Mesothelial cell of epicardium (in vitro differentiated cells): Measurements from ENCODE around the gene SEC14L2. TPM values are rescaled to one million over a fixed set of nuclear protein-coding genes. Genes with fewer than 3 reads are reported as not detected.

Experiments used
- DNase-seq, 2 experiments: peaks; one replicate each; pipeline ENCODE4 v3.0.0; 2021; ENCODE audit warnings: low spot score in 2 of 2; ENCODE audit not compliant: unreplicated experiment in 2 of 2
- H3K27ac Mint-ChIP-seq: 2 replicates; pipeline ENCODE4 v1.8.0; 2021; ENCODE audit warnings: mixed read lengths
- H3K27me3 Mint-ChIP-seq: 2 replicates; pipeline ENCODE4 v1.8.0; 2021; ENCODE audit warnings: low read depth, mixed read lengths
- H3K36me3 Mint-ChIP-seq: 2 replicates; pipeline ENCODE4 v1.8.0; 2021; ENCODE audit warnings: mixed read lengths
- H3K4me1 Mint-ChIP-seq: 2 replicates; pipeline ENCODE4 v1.8.0; 2021; ENCODE audit warnings: mixed read lengths
- H3K4me3 Mint-ChIP-seq: 2 replicates; pipeline ENCODE4 v1.8.0; 2021; ENCODE audit warnings: mild to moderate bottlenecking, moderate library complexity, mixed read lengths
- H3K9me3 Mint-ChIP-seq: 2 replicates; pipeline ENCODE4 v1.8.0; 2021; ENCODE audit warnings: mixed read lengths
- CTCF ChIP-seq: fragments of 200-600 bp; sonication (generic); IDR thresholded peaks from one replicate; pipeline ENCODE4 v1.5.0; 2021; ENCODE audit warnings: antibody characterized with exemption; ENCODE audit not compliant: unreplicated experiment
- total RNA-seq: library from RNA; stranded (reverse); gene quantifications from 3 replicates; pipeline ENCODE4 v1.2.1, GENCODE V29; 2021

The SEC14L2 gene
- total RNA-seq, 1 donor from 2014 or later, result 4.3 TPM

- H3K27me3 Mint-ChIP-seq, result no peaks in the 10 kb centered on the region
- TF ChIP-seq CTCF, result no peak
- peaks cover 10% of the 10 kb centered on the region for H3K4me1 Mint-ChIP-seq
- no peak overlapping the region for H3K4me3 Mint-ChIP-seq
- no peaks in the 10 kb centered on the region for H3K9me3 Mint-ChIP-seq
- H3K36me3 Mint-ChIP-seq, result peaks cover 22% of the 10 kb centered on the region
- DNase-seq, result no peak
- H3K27ac Mint-ChIP-seq, result no peak overlapping the region
Observed at GRCh38 chr22:30416837-30417236, 20.0 kb downstream of the SEC14L2 start.

- Mint-ChIP-seq H3K27ac (no peak overlapping the region), H3K4me1 (peaks cover 32% of the 10 kb centered on the region), H3K27me3 (no peaks in the 10 kb centered on the region), H3K36me3 (peaks cover 16% of the 10 kb centered on the region), H3K9me3 (no peaks in the 10 kb centered on the region), H3K4me3 (no peak overlapping the region)
- no peak for DNase-seq
- TF ChIP-seq CTCF, result no peak
Observed at GRCh38 chr22:30420347-30421125, 23.7 kb downstream of the SEC14L2 start.

- no peaks in the 10 kb centered on the region for H3K9me3 Mint-ChIP-seq
- H3K4me3 Mint-ChIP-seq, result peak overlapping the region; percentile 88
- no peak for DNase-seq
- H3K27me3 Mint-ChIP-seq, result no peaks in the 10 kb centered on the region
- peaks cover 10% of the 10 kb centered on the region for H3K36me3 Mint-ChIP-seq
- H3K27ac Mint-ChIP-seq, result peak overlapping the region; percentile 98
- peaks cover 38% of the 10 kb centered on the region for H3K4me1 Mint-ChIP-seq
- no peak for TF ChIP-seq CTCF
Observed at GRCh38 chr22:30421695-30422480, 25.1 kb downstream of the SEC14L2 start.

GRCh38 chr22:30422481-30423300 lies 25.9 kb downstream of the SEC14L2 start:
- H3K27ac Mint-ChIP-seq, result peak overlapping the region; percentile 98
- no peaks in the 10 kb centered on the region for H3K9me3 Mint-ChIP-seq
- no peak for DNase-seq
- peaks cover 38% of the 10 kb centered on the region for H3K4me1 Mint-ChIP-seq
- H3K27me3 Mint-ChIP-seq, result no peaks in the 10 kb centered on the region
- peak overlapping the region; percentile 88 for H3K4me3 Mint-ChIP-seq
- H3K36me3 Mint-ChIP-seq, result peaks cover 10% of the 10 kb centered on the region
- no peak for TF ChIP-seq CTCF

- Mint-ChIP-seq H3K27me3 (no peaks in the 10 kb centered on the region), H3K4me3 (peak overlapping the region; percentile 88), H3K36me3 (peaks cover 6% of the 10 kb centered on the region), H3K4me1 (peaks cover 38% of the 10 kb centered on the region), H3K27ac (peak overlapping the region; percentile 98), H3K9me3 (no peaks in the 10 kb centered on the region)
- no peak for DNase-seq
- TF ChIP-seq CTCF, result no peak
Observed at GRCh38 chr22:30423301-30423958, 26.6 kb downstream of the SEC14L2 start.
